NCI-H748 (cell line): ENCODE measurements around the gene CHRM4.

Experiments used
- DNase-seq: peaks from one replicate; lab custom pipeline; 2025; ENCODE audit not compliant: unreplicated experiment; lab: John Stamatoyannopoulos, UW

Gene CHRM4

DNA sequence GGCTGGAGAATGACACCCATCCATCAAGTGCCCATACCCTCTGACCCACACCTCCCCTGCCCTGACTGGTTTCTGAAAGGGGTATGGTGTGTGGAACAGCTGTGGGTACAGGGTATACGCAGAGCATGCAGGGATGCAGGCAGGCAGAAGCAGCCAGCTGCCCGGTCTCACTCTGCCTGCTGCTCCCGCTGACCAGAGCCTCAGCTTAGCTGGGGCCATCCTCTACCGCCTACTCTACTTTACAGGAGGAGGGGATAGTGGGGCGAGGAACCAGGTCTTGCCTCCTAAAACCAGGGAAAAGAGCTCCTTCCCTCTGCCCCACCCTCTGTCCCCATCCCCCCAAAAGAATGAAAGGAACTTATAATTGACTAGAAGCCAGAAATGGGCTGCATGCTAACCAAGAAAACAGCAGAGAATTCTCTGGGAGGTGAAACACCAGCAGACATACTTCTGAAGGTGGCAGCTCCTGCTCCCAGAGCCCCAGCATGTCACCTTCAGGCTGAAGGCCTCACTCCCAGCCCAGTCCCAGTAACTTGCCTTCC is 13.0 kb upstream of the CHRM4 start:
- no peak for DNase-seq

DNA sequence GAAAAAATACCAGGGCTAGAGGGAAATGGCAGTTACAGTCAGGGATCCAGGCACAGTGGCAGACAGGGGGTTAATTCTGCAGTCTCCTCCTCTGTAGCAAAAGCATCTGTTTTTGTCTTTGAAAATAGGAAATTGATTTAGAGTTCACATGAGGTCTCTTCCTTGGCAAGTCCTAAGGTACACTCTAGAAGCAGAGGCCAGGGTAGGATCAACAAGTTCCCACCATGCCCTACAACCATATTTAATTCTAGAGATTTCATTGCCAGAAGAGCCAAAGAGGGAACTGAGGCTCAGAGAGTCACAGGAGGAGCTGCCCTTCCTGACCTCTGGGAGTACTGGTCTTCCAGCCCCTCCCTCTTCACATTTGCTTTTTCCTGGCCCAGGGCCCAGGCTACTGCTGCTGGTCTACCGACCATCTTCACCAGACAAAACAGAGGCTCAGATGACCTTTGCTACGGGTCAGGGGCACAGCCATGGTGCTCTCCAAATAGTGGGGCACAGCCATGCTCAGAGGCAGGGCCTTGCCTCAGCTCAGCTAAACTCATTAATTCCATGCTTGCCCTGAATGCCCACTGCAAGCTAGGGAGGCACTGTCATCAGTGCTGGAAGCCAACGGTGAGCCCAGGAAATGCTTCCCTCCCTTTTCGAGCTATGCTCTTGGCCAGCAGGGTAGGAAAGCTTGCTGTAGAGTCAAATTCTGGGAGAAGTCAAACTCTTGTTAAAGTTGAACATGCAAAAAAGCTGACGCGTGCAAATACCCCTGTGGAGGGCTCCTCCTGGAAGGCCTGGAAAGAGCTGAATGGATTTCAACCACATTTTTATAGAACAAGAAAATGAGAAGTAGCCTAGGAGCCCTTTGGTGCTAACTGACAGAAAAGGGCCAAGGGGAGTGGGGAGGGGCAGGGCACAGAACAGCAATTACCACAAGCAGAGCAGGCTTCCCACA is 11.7 kb upstream of the CHRM4 start:
- no peak for DNase-seq

DNA sequence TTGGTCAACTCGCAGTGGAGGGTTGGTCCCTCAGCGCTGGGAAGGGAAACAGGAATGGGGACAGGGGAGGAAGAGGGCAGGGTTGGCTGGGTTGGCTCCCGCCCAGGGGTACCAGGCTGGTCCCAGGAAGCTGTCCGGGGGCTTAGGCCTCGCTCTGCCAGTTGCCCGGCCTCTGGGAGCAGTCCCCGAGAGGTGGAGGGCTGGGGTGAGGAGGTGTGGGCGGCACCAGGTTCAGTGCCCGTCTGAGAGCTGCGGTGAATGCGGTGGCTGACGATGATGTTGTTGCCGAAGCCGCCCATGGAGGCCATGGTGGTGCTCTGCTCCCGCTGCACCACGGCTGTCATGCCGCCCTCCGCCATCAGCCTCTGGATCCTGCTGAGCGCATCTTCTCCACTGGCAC is 6.0 kb upstream of the CHRM4 start:
- DNase-seq, result no peak

DNA sequence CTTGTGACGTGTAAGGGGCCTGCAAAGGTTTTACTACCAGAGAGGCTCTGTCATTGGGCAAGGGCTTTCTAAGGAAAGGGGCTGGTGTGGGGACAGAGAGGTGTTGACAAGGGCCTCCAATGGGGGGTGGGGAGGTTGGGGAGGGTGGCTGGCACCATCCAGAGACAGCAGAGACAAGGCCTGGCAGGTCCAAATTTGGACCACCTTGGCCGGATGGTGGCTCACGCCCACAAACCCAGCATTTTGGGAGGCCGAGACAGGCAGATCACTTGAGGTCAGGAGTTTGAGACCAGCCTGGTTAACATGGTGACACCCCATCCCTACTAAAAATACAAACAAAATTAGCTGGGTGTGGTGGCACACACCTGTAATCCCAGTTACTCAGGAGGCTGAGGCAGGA is 2.2 kb upstream of the CHRM4 start:
- no peak for DNase-seq

DNA sequence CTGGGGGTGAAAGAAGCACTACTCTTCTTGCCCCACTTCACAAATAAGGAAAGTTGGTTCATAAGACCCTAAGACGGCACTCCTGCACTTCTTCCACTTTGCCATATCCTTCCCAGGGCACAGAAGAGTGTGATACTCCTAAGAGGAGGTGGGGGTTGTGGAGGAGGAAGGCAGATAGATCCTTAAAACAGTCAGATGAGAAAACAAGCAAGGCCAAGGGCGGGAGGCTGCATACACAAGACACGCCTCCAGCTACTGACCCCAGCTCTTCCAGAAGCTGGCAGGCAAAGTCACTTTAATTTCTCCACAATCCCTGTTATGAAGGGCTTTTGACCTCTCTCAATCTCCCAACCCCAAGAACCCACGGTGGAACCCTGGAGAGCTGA is 1.6 kb upstream of the CHRM4 start:
- no peak for DNase-seq

DNA sequence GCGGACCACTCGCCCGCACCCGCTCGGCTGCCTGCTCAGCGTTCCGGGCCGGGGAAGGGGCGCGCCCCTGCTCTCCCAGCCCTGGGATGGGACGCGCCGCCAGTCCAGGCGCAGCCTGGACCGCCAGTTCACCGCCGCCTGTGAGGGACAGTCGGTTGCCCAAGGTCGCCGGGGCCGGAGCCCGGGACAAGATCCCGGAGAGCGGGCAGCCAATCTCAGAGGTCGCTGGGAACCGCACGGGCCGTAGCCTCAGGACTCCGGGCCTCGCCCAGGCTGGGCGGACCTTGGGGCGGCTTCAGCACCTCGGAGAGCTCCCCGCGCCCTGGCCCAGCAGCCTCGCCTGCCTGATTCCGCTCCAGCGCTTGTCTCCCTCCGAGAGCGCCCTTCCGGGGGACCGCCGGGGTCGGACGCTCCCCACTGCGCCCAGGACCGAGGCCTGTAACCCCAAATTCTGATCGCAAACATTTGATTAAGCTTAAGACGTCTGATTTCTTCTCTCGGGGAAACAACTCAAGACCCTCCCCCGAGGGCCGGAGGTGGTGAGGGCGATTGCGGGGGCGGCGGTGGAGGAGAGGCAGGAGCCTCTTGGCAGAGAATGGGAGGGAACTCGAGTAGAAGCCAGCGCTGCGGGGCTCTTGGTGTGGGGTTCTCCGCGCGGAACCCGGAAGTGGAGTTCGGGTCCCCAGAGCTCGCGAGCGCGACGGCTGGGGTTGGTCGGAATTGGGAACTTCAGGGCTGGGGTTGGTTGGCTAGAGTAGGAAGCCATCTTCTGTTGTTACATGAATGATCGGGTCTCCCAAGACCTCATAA is 1.1 kb upstream of the CHRM4 start:
- DNase-seq, result peak; percentile 60

DNA sequence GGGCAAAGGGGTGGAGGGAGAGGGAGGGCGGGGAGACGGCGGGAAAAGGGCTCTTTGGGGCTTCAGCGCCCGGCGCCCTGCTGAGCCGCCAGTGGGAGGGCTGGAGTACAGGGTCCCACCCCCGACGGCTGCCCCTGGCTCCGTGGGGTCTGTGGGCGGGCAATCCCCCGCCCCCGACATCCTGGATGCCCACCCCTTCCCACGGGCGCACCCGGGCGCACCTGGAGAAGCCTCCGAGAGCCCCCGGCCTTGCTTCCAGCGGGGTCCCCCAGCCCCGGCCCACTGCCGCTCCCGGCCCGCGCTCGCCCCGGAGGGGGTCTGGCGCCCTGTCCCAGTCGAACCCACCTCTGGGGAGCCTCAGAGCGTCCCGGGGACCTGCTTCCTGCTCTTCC is 394 bp downstream of the CHRM4 start:
- no peak for DNase-seq

DNA sequence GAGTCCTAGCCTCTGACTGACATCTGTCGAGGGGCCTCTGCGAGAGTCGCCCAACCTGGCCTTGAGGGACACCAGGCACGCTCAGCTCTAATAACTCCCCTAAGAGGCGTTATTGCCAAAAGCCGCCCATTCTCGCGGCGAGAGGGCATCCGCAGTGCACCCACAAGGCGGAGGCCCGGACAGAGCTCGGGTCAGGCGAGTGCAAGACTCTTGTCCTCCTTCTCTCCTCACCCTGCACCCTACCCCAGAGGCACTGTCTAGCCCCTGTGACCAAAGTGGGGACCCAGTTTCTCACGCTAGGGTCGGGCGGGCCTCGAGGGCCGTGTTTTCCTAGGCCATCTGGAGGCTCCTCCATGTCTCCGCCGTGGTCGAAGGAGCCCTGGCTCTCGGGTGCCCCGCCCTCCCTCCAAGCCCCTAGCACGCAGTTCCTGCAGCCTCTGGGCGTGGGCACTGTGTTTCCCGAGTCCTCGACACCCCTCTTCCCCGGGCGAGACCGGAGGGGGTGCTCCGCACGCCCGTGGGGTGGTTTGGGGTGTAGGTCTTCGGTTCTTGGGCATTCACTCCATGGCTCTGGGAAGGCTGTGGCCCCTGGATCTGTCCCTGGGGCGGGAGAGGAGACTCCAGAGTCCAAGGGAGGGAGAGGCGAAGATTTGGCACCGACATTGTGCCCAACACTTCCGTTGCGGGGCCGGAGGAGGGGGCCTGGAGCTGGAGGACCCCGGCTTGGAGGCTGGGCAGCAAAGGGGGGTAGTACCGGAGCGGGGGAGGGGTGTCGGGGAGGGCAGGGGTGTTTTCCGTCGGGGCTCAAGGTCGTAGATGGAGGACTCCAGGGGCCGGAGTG is 1.0 kb downstream of the CHRM4 start:
- peak; percentile 55 for DNase-seq

DNA sequence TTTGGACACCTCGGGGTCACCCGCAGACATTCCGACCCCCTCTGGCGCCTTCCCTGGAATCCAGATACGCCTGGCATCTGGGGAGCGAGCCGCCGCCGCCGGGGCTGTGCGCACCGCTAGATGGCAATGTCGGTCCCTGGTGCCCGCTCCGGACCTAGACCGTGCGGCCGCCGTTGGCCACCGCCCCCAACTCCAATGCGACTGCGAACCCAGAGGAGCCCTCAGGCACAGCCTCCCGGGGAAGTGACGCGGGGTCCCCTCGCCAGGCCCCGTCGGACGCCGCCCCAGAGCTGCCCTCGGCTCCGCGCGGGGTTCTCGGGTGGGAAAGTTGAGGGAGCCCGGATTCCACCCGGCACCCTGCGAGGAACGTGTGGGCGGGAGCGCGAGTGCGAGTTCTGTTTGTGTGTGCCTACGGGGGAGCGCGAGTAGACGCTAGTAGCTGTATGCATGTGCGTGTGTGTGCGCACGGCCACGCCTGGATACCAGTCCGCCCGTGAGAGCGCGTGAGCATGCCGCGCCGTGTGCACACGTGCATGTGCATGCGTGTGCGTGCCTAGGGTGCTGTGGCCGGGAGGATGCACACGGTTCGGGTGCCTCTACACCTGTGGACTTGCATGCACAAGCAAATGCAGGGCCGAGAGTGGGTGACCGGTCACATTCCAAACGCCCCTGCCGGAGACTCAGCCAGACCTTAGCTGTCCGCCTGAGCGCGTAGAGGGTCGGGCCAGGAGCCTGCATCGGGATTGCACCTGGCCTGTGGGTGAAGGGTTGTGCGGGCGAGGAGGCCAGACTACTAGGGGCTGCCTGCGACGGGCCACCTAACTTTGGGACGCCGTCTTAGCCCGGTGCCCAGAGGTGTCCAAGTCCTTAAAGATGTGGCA is 1.9 kb downstream of the CHRM4 start:
- DNase-seq, result peak; percentile 84

DNA sequence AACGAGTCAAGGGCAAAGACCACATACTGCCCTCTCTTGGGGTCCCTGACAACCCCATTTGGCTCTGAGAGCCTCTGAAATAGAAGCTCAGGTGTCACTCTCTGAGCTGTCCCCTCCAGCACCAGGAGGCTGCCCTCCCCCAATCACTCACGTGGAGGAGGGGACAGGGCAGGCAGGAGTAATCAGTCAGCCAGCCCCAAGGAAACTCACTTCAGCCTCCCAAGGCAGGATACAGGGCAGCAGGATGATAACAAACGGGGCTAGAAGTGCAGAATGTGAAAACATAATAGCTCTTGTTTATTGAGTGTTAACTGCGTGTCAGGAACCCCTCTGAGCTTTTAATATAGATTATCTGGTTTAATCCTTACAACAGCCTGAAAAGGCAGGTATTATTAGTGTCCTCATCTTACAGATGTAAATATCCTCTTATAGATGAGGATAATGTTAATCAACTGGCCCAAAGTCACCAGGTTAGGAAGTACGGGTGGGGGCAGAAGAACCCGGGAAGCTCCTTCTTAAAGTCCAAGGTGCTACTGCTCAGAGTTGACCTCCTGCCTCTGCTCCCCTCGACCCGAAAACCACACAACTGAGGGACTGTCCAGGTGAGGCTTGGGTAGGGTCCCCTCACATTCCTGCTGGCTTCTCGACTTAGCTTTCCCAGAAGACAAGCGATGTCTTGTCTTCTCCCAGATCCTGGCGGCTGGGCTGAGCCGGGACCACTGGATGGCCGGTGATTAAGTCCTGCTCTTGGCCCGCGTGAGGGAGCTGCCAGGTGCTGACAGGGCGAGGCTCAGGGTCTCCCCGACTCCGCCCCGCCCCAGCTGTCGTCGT is 2.7 kb downstream of the CHRM4 start:
- DNase-seq, result no peak

DNA sequence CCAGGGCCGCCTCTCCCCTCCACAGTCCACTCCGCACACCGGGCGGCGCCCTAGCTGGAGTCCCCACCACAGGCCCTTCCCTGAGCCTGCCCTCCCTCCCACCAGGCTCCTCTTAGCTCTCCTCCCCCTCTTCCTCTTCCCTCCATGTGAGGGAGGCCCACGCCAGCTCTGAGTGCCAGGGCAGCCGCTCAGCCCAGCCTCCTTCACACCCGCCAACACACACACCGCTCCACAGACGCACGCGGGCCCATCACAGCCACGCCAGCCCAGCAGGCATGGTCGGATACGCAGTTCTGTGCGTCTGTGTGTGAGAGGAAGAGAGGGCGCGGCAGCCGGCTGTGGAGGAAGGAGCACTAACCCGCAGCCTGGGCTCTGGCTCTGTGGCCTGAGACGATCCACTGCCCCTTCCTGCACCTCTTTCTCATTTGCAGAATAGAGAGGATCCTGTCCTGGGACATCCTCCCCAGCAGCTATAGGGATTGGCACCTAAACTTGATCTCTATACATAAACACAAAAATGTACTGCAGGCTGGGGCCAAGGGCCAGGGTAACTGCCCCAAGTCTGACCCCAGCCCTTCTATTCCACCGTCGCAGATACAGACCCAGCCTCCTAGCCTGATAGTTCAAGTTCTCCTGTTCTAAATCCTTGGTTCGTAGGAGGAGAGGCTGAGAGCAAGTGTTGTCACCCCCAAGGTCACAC is 3.5 kb downstream of the CHRM4 start:
- DNase-seq, result no peak

DNA sequence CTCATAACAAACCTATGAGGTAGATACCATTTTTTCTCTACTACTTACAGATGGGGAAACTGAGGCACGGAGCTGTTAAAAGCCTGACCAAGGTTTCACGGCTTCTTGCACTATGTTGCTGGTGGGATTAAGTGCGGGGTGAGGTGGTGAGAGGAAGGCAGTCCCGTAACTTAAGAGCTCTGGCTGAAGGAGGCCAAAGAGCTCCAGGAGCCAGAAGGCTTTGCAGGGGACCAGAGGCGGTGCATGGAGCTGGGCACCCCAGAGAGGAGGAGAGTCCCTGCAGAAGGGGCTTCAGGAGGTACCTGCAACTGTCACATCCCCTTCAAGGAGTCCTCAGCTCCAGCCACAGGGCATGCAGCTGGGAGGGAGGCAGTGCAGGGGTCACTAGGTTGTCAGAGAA is 4.1 kb downstream of the CHRM4 start:
- DNase-seq, result no peak

DNA sequence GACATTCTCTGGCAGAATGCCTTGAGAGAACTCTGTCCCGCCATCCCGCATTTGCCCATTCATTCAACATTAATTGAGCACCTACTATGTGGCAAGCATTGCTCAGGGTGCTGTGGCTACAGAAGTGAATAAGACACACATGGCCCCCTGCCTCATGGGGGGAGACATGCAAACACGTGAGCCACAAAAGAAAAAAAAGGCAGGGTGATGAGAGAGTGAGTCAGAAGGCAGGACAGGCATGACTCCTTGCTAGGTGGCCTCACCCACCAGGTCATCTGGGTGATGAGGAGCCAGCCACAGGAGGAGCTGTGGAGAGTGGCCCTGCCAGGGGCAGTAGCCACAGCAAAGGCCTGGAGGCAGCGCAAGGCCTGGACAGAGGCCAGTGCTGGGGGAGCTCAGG is 4.9 kb downstream of the CHRM4 start:
- no peak for DNase-seq

DNA sequence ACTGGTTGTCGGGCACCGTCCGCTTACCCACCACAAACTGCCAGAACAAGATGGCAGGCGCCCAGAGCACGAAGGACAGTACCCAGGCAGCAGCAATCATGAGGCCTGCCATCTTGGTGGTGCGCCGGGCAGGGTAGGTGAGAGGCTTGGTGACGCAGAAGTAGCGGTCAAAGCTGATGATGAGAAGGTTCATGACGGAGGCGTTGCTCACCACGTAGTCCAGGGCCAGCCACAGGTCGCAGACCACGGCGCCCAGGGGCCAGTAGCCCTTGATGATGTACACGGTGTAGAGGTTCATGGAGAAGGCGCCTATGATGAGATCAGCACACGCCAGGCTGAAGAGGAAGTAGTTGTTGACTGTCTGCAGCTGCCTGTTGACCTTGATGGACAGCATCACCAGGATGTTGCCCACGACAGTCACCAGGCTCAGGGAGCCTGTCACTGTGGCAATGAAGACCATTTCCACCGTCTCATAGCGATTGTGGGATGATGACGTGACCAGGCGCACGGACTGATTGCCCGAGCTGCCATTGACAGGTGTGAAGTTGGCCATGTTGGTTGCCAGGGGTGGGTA is 5.5 kb downstream of the CHRM4 start:
- no peak for DNase-seq

DNA sequence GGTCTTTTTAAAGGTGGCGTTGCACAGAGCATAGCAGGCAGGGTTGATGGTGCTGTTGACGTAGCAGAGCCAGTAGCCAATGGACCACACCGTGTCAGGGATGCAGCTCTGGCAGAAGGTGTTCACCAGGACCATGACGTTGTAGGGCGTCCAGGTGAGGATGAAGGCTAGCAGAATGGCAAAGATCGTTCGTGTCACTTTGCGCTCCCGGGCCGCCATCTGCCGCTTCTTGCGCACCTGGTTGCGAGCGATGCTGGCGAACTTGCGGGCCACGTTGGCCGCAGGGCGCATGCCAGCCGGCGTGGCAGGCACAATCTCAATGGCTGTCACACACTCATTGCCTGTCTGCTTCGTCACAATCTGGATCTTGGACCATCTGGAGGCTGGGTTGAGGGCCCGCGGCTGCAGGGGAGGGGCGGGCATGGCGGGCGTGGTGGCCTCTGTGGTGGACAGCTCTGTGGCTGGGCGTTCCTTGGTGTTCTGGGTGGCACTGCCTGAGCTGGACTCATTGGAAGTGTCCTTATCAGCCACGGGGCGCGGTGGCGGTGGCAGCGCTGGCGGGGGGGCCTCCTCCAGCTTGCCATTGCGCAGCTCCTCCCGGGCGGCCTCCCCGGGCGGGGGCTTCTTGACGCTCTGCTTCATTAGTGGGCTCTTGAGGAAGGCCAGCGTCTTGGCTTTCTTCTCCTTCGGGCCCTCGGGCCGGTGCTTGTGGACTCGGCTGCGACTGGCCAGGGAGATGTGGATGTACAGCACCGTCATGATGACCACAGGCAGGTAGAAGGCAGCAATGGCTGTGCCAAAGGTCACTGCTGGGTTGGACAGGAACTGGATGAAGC is 6.2 kb downstream of the CHRM4 start:
- DNase-seq, result no peak

DNA sequence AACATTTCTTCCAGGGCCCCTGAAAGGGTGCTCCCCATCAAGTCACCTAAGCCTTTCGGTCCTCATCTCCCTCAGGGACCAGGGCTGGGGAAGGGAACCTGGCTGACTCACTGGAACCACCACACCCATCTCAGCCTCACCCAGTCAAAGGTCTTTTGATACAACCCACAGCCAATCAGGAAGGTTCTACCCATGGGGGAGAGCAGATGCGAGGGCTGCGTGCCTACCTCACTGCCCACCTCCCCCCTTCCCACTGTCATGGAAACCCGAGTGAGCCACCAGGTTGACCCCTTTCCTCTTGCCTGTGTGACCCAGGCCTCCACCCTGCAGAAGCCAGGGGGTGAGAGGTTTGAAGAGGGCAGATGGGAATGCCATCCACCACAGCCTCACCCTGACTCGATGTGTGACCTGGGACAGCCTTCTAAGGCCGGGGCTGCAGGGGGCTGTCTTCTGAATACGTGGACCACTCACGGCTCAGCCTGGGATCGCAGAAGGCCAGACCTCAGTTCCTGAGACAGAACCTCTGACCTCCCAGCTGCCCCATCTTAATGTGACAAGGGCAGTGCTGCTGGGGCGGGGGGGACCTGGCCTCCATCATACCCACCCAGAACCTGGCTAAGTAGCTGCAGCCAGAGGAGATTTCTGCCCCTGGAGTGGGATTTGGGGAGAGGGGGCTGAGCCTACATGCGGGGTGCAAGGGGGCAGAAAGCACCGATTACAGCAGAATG is 7.4 kb downstream of the CHRM4 start:
- no peak for DNase-seq

DNA sequence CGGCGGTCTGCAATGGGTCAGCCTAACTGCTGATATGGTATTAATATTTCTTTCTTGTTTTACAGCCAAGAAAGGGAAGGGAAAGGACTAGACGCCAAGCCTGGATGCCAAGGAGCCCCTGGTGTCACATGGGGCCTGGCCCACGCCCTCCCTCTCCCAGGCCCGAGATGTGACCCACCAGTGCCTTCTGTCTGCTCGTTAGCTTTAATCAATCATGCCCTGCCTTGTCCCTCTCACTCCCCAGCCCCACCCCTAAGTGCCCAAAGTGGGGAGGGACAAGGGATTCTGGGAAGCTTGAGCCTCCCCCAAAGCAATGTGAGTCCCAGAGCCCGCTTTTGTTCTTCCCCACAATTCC is 8.2 kb downstream of the CHRM4 start:
- no peak for DNase-seq
